ENCODE results near the gene STK32C.

GRCh38 chr10:132193907-132194552 lies 113.7 kb downstream of the STK32C start:
- TF ChIP-seq CTCF (IDR thresholded peaks at IDR 0.05) (no peak), EP300 (IDR thresholded peaks at IDR 0.05) (no peak), POLR2A (IDR thresholded peaks at IDR 0.05) (no peak), POLR2AphosphoS5 (IDR thresholded peaks at IDR 0.05) (no peak)

Measured in suprapubic skin (tissue), 4 donors.